Measurements from ENCODE around the gene ERGIC1.

GRCh38 chr5:172869691-172870090, 35.6 kb downstream of the ERGIC1 start:
- TF ChIP-seq POLR2A (IDR thresholded peaks at IDR 0.05), result no peak
- no peak for TF ChIP-seq CTCF (IDR thresholded peaks at IDR 0.05)

All from adrenal gland (tissue), 5 donors.